SK-N-SH (cell line): ENCODE data around the gene KRTAP5-9.

ENCODE experiments used
- CHD2 ChIP-seq: fragments of 150-350 bp; IDR thresholded peaks from 2 replicates; pipeline ENCODE4 v1.6.1; 2018; ENCODE audit warnings: low read length; ENCODE audit not compliant: partially characterized antibody
- CTCF ChIP-seq: fragments of 200-600 bp; sonication (generic); IDR thresholded peaks from 2 replicates; pipeline ENCODE4 v1.6.1; 2017; ENCODE audit warnings: antibody characterized with exemption, mild to moderate bottlenecking, moderate library complexity
- ELF1 ChIP-seq: IDR thresholded peaks from 2 replicates; pipeline ENCODE4 v1.4.0; 2012
- EP300 ChIP-seq, 2 experiments: IDR thresholded peaks; 2 replicates each; pipeline versions ENCODE4 v1.4.0 to v1.6.1; 2012; ENCODE audit warnings: borderline replicate concordance in 1 of 2, low read depth in 1 of 2, low read length in 1 of 2
- EZH2phosphoT487 ChIP-seq: fragments of 200-600 bp; sonication (generic); IDR thresholded peaks from 2 replicates; pipeline ENCODE4 v1.6.1; 2017; ENCODE audit warnings: low read depth, mixed run types, mild to moderate bottlenecking, antibody characterized with exemption, moderate library complexity, borderline replicate concordance
- FOSL2 ChIP-seq: IDR thresholded peaks from 2 replicates; pipeline ENCODE4 v1.4.0; 2012; ENCODE audit warnings: low read depth, mild to moderate bottlenecking, moderate library complexity, borderline replicate concordance
- FOXJ3 ChIP-seq: sonication (generic); formaldehyde crosslinking; IDR thresholded peaks from 2 replicates; pipeline ENCODE4 v1.5.1; 2020; ENCODE audit warnings: mild to moderate bottlenecking, missing genetic modification reagents
- GATA2 ChIP-seq: sonication (generic); formaldehyde crosslinking; IDR thresholded peaks from 2 replicates; pipeline ENCODE4 v1.5.0; 2020; ENCODE audit warnings: mild to moderate bottlenecking, missing genetic modification reagents
- MXI1 ChIP-seq: IDR thresholded peaks from 2 replicates; pipeline ENCODE4 v1.6.1; 2012; ENCODE audit warnings: mild to moderate bottlenecking, low read depth, low read length, improper control_type of control experiment
- RAD21 ChIP-seq: IDR thresholded peaks from 2 replicates; pipeline ENCODE4 v1.6.1; 2012; ENCODE audit warnings: mild to moderate bottlenecking, low read length
- RFX5 ChIP-seq: IDR thresholded peaks from 2 replicates; pipeline ENCODE4 v1.6.1; 2012; ENCODE audit warnings: mild to moderate bottlenecking, improper control_type of control experiment, low read length
- TCF12 ChIP-seq: IDR thresholded peaks from 2 replicates; pipeline ENCODE4 v1.4.0; 2012

GRCh38 chr11:71574418-71574817, 26.2 kb downstream of the KRTAP5-9 start:
- TF ChIP-seq TCF12 (no peak), FOXJ3 (CRISPR knock-in tag) (no peak), EP300 (IDR thresholded peaks at IDR 0.05; ENCODE audit: borderline replicate concordance in 1 of 2, low read depth in 1 of 2, low read length in 1 of 2) (no peak), EZH2phosphoT487 (no peak), RFX5 (no peak), CTCF (no peak), RAD21 (no peak), ELF1 (no peak), CHD2 (no peak), FOSL2 (no peak), MXI1 (no peak), GATA2 (no peak)
